Tibial artery (tissue), 4 donors: ENCODE results near the gene TMEM132D.

Source experiments
- DNase-seq, 2 donors: peaks; one replicate each; pipeline ENCODE4 v3.0.0-alpha.2; 2019
- H3K27ac ChIP-seq, 2 donors: fragments of 200-600 bp; sonication (generic) in 1 of 2; 1 replicate in 1 of 2; 2 replicates in 1 of 2; pipeline ENCODE4 v1.5.1; 2018 to 2019; ENCODE audit warnings: mild to moderate bottlenecking in 1 of 2
- H3K27me3 ChIP-seq, 2 donors: fragments of 200-600 bp; sonication (generic) in 1 of 2; one replicate each; pipeline versions ENCODE4 v1.5.1 to v1.6.0; 2016 to 2019
- H3K36me3 ChIP-seq, 3 donors: fragments of 200-600 bp; sonication (generic) in 2 of 3; one replicate each; pipeline ENCODE4 v1.5.1; 2016 to 2019; ENCODE audit warnings: mild to moderate bottlenecking in 2 of 3
- H3K4me1 ChIP-seq, 4 donors: fragments of 200-600 bp; sonication (generic) in 2 of 4; 1 replicate in 3 of 4; 2 replicates in 1 of 4; pipeline ENCODE4 v1.5.1; 2016 to 2019
- H3K4me3 ChIP-seq, 2 donors: fragments of 200-600 bp; sonication (generic) in 1 of 2; 1 replicate in 1 of 2; 2 replicates in 1 of 2; pipeline ENCODE4 v1.5.1; 2018 to 2019; ENCODE audit warnings: mild to moderate bottlenecking in 2 of 2
- H3K9me3 ChIP-seq, 3 donors: fragments of 200-600 bp; sonication (generic) in 1 of 3; one replicate each; pipeline ENCODE4 v1.5.1; 2016 to 2019
- intact Hi-C: fragments of 100-400 bp; cut with DNase I; formaldehyde crosslinking; loops from one replicate; pipeline ENCODE4 v1.15.0; 2023; ENCODE audit warnings: low total_unique reads
- TF ChIP-seq, protein P1 (sequence below), 2 experiments: fragments of 200-600 bp in 1 of 2; fragments of 450-650 bp in 1 of 2; IDR thresholded peaks; one replicate each; pipeline ENCODE4 v1.5.1; 2017 to 2019; ENCODE audit warnings: antibody characterized with exemption in 2 of 2, mild to moderate bottlenecking in 1 of 2, moderate library complexity in 1 of 2

Gene TMEM132D

DNA sequence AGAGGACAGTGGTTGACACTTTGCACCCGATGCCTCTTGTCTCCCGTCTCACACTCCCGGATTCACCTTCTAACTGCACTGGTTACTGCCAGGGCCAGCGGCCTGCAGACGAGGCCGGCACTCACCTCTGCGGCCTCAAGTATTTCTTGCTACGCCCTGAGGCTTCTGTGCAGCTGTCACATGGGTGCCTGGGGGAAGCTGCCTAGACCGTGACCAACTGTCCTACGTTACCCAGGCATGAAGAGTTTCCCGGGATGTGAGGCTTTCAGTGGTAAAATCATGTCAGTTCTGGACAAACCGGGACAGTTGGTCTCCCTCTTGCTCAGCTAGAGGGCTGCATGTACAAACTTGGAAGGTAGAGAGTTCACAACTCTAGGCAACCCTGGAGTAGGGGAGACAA lies 776.1 kb downstream of the TMEM132D start:
- intact Hi-C loops = no loop called here
- Histone ChIP-seq H3K4me1 (no peaks in the 10 kb centered on the region), H3K27ac (no peak overlapping the region), H3K9me3 (no peaks in the 10 kb centered on the region), H3K27me3 (no peaks in the 10 kb centered on the region), H3K4me3 (no peak overlapping the region), H3K36me3 (no peaks in the 10 kb centered on the region)
- no peak for DNase-seq
- TF ChIP-seq, protein P1, sequence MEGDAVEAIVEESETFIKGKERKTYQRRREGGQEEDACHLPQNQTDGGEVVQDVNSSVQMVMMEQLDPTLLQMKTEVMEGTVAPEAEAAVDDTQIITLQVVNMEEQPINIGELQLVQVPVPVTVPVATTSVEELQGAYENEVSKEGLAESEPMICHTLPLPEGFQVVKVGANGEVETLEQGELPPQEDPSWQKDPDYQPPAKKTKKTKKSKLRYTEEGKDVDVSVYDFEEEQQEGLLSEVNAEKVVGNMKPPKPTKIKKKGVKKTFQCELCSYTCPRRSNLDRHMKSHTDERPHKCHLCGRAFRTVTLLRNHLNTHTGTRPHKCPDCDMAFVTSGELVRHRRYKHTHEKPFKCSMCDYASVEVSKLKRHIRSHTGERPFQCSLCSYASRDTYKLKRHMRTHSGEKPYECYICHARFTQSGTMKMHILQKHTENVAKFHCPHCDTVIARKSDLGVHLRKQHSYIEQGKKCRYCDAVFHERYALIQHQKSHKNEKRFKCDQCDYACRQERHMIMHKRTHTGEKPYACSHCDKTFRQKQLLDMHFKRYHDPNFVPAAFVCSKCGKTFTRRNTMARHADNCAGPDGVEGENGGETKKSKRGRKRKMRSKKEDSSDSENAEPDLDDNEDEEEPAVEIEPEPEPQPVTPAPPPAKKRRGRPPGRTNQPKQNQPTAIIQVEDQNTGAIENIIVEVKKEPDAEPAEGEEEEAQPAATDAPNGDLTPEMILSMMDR (IDR thresholded peaks at IDR 0.05) = no peak

DNA sequence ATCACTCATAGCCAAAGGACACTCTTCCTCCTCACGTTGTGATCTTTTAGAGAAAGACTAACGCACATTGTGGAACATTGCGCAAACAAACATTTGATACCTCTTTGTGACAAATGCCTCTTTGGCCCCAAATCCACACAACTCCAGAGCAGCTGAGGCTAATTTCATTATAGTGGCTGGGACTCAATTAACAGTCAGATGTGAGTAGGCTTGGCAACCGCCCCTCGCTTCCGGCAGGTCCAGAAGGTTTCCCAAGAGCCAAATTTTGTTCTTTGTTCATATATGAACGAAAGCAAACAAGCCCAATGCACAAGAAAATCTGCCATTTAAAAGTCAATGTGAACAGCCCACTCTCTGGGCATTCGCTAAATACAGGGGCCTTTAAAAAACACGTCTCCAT lies 776.6 kb downstream of the TMEM132D start:
- intact Hi-C loops = no loop called here
- Histone ChIP-seq H3K27ac (no peak overlapping the region), H3K4me1 (no peaks in the 10 kb centered on the region), H3K36me3 (no peaks in the 10 kb centered on the region), H3K27me3 (no peaks in the 10 kb centered on the region), H3K4me3 (no peak overlapping the region), H3K9me3 (no peaks in the 10 kb centered on the region)
- no peak for DNase-seq
- TF ChIP-seq, protein P1 (IDR thresholded peaks at IDR 0.05) = no peak

DNA sequence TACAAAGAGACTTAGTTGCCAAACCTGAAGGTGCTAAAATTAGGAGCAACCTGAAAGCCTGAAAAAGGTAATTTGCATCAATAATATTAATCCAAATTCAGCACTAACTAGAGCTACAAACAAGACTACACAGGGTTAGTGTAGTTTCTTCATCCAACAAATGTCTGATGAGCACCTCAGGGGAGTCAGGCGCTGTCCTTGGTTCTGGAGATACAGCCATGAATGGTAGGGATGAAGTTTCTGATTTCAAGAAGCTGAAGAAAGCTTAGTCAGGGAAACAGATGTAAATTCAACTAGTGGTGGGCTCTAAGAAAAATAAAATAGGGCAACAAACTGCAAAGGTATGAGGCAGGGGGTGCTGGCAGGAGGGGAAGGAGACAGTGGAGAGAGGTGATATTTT lies 784.3 kb downstream of the TMEM132D start:
- Histone ChIP-seq H3K36me3 (no peaks in the 10 kb centered on the region), H3K27ac (no peak overlapping the region), H3K27me3 (no peaks in the 10 kb centered on the region), H3K9me3 (peaks cover 0 to 7% (median 0%) of the 10 kb centered on the region in 3 donors), H3K4me3 (no peak overlapping the region), H3K4me1 (no peaks in the 10 kb centered on the region)
- intact Hi-C loops = no loop called here
- TF ChIP-seq, protein P1 (IDR thresholded peaks at IDR 0.05) = no peak
- no peak for DNase-seq

- intact Hi-C loops = no loop called here
- TF ChIP-seq, protein P1 (IDR thresholded peaks at IDR 0.05) = no peak
- H3K4me1 ChIP-seq = no peaks in the 10 kb centered on the region
These were observed 788.3 kb downstream of the TMEM132D start for GRCh38 chr12:129115558-129115957.

DNA sequence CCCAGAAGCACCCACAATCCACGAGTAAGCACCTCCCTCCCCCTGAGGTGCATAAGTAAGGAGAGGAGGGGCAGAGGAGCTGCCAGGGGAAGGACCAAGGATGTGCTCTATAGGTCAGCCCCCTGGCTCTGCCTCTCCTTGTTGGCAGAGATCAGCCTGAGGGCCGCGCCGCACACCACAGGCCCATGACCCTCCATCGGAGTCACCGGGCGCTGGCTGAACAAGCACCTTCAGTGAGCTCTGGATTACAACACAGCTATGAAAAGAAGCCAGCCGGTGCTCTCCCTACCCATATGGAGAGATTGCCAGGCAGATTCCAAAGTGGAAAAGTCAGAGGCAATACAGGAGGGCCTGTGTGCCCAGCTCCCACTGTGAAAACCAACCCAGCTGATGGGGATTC lies 793.2 kb downstream of the TMEM132D start:
- TF ChIP-seq, protein P1 (IDR thresholded peaks at IDR 0.05) = no peak
- intact Hi-C loops = no loop called here
- Histone ChIP-seq H3K36me3 (no peaks in the 10 kb centered on the region), H3K9me3 (peaks cover 0 to 10% (median 0%) of the 10 kb centered on the region in 3 donors), H3K4me1 (no peaks in the 10 kb centered on the region), H3K27ac (no peak overlapping the region), H3K4me3 (no peak overlapping the region), H3K27me3 (no peaks in the 10 kb centered on the region)
- no peak for DNase-seq

More at GRCh38 chr12:129115558-129115957, 788.3 kb downstream of the TMEM132D start:
- H3K4me3 ChIP-seq = no peak overlapping the region
- H3K9me3 ChIP-seq = peaks cover 0 to 10% (median 0%) of the 10 kb centered on the region in 3 donors
- no peak for DNase-seq
- H3K36me3 ChIP-seq = no peaks in the 10 kb centered on the region
- H3K27ac ChIP-seq = no peak overlapping the region
- H3K27me3 ChIP-seq = no peaks in the 10 kb centered on the region
